HEK293T (cell line): ENCODE measurements around the gene RGS7.

ENCODE experiments used
- ARNT ChIP-seq: fragments of 450-650 bp; IDR thresholded peaks from 2 replicates; pipeline ENCODE4 v1.6.1; 2017; ENCODE audit warnings: mild to moderate bottlenecking
- BHLHE40 ChIP-seq: fragments of 450-650 bp; IDR thresholded peaks from 2 replicates; pipeline ENCODE4 v1.6.1; 2016; ENCODE audit warnings: mild to moderate bottlenecking, moderate library complexity, borderline replicate concordance
- CTBP1 ChIP-seq: fragments of 450-650 bp; IDR thresholded peaks from 2 replicates; pipeline ENCODE4 v1.6.1; 2016; ENCODE audit warnings: borderline replicate concordance
- ELF4 ChIP-seq: fragments of 450-650 bp; IDR thresholded peaks from 2 replicates; pipeline ENCODE4 v1.6.1; 2017; ENCODE audit warnings: antibody characterized with exemption
- FOXA1 ChIP-seq: fragments of 450-650 bp; IDR thresholded peaks from 2 replicates; pipeline ENCODE4 v1.6.1; 2016; ENCODE audit warnings: mild to moderate bottlenecking
- FOXK2 ChIP-seq: fragments of 450-650 bp; IDR thresholded peaks from 2 replicates; pipeline ENCODE4 v1.6.1; 2016; ENCODE audit warnings: mild to moderate bottlenecking
- FOXM1 ChIP-seq: fragments of 450-650 bp; IDR thresholded peaks from 2 replicates; pipeline ENCODE4 v1.6.1; 2017; ENCODE audit warnings: mild to moderate bottlenecking, borderline replicate concordance
- HDGF ChIP-seq: fragments of 450-650 bp; IDR thresholded peaks from 2 replicates; pipeline ENCODE4 v1.6.1; 2017; ENCODE audit warnings: antibody characterized with exemption, borderline replicate concordance
- NFRKB ChIP-seq: fragments of 450-650 bp; IDR thresholded peaks from 2 replicates; pipeline ENCODE4 v1.6.1; 2016; ENCODE audit warnings: mild to moderate bottlenecking, moderate library complexity
- SP1 ChIP-seq: fragments of 450-650 bp; IDR thresholded peaks from 2 replicates; pipeline ENCODE4 v1.6.1; 2017
- SUZ12 ChIP-seq: fragments of 450-650 bp; IDR thresholded peaks from 2 replicates; pipeline ENCODE4 v1.6.1; 2016; ENCODE audit warnings: mild to moderate bottlenecking
- TARDBP ChIP-seq: fragments of 450-650 bp; IDR thresholded peaks from 2 replicates; pipeline ENCODE4 v1.6.1; 2016
- TF ChIP-seq, protein P1 (sequence below): fragments of 450-650 bp; IDR thresholded peaks from 2 replicates; pipeline ENCODE4 v1.6.1; 2016

DNA sequence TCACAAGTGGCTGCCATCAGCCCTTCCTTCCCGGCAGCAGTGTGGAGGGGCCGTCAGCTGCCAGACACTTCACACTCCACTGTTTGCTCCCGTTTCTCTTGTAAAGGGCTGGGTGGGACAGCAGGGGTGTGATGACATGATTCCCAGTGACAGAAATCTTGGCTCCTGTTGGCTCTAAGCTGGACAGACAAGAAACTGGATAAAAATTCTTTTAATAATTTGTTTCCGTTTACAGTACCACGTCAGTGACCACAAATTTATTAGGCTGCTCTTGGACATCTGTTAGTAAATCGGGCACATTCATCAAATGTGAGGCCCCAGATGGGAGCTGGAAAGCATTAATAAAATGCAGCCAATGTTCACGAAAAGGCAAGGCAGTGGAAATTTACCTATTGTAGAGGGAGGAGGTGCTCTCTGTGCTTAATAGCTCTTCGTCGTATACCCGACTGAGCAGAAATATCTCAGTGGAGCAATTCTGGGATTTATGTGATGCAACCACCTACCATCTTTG, 391.4 kb downstream of the RGS7 start:
- TF ChIP-seq TARDBP (no peak), SP1 (no peak), BHLHE40 (no peak), FOXK2 (no peak), ARNT (no peak), SUZ12 (no peak), HDGF (no peak), FOXA1 (no peak), FOXM1 (no peak), NFRKB (no peak), ELF4 (no peak), CTBP1 (no peak)
- TF ChIP-seq, protein P1, sequence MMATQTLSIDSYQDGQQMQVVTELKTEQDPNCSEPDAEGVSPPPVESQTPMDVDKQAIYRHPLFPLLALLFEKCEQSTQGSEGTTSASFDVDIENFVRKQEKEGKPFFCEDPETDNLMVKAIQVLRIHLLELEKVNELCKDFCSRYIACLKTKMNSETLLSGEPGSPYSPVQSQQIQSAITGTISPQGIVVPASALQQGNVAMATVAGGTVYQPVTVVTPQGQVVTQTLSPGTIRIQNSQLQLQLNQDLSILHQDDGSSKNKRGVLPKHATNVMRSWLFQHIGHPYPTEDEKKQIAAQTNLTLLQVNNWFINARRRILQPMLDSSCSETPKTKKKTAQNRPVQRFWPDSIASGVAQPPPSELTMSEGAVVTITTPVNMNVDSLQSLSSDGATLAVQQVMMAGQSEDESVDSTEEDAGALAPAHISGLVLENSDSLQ: no peak
